Endothelial cell of umbilical vein (primary cell): ENCODE results near the gene CA14. TPM values are rescaled to one million over a fixed set of nuclear protein-coding genes. Genes with fewer than 3 reads are reported as not detected.

ENCODE experiments used
- BruUV-seq: library from RNA; stranded (reverse); fragments of 400-500 nt; replicated peaks from 2 replicates; lab custom pipeline; 2021; lab: Mats Ljungman, UMichigan
- CTCF ChIA-PET: fragments of 300-600, 350-600 bp; sonication (Branson Sonifier 250); formaldehyde crosslinking; loops from one replicate; lab custom pipeline; 2021; ENCODE audit warnings: antibody characterized with exemption, inconsistent platforms; lab: Charles Lee
- POLR2A ChIA-PET: fragments of 300-600, 350-600 bp; sonication (Branson Sonifier 250); formaldehyde crosslinking; loops from one replicate; lab custom pipeline; 2021; ENCODE audit warnings: antibody characterized with exemption, inconsistent platforms; lab: Charles Lee
- DNase-seq: peaks from one replicate; pipeline ENCODE4 v3.0.0-alpha.2; 2011; ENCODE audit warnings: low read depth, low spot score
- FAIRE-seq: peaks from 2 replicates; lab custom pipeline; 2011; peaks lifted over from hg19 to GRCh38; lab: Jason Lieb, UNC
- H2AFZ ChIP-seq: 2 replicates; pipeline ENCODE4 v1.6.0; 2012; ENCODE audit warnings: low read depth, low read length, control low read depth, inconsistent platforms
- H3K27ac ChIP-seq: 2 replicates; pipeline ENCODE4 v1.5.1; 2011; ENCODE audit warnings: low read depth, mild to moderate bottlenecking, control low read depth, low read length, moderate library complexity; ENCODE audit not compliant: insufficient read depth
- H3K27me3 ChIP-seq, 2 experiments: 2 replicates each; pipeline versions ENCODE4 v1.6.0 to v1.6.1; 2011; ENCODE audit warnings: low read length in 2 of 2, mixed read lengths in 1 of 2; ENCODE audit not compliant: control insufficient read depth in 2 of 2, insufficient read depth in 2 of 2
- H3K36me3 ChIP-seq, 2 experiments: 2 replicates in 1 of 2; 3 replicates in 1 of 2; pipeline ENCODE4 v1.5.1; 2011; ENCODE audit warnings: low read length in 2 of 2, mild to moderate bottlenecking in 1 of 2, moderate library complexity in 1 of 2; ENCODE audit not compliant: control insufficient read depth in 2 of 2, insufficient read depth in 2 of 2; ENCODE audit errors: extremely low read depth in 1 of 2
- H3K4me1 ChIP-seq: 3 replicates; pipeline ENCODE4 v1.5.1; 2011; ENCODE audit warnings: mild to moderate bottlenecking, low read length; ENCODE audit not compliant: control insufficient read depth, insufficient read depth; ENCODE audit errors: extremely low read depth
- H3K4me2 ChIP-seq: 2 replicates; pipeline ENCODE4 v1.6.1; 2011; ENCODE audit warnings: low read length, control low read depth, mixed read lengths; ENCODE audit not compliant: insufficient read depth
- H3K4me3 ChIP-seq, 3 experiments: fragments of 200-600 bp in 1 of 3; sonication (generic), shearing (Covaris generic) in 1 of 3; replicated peaks in 1 of 3; 2 replicates each; pipeline ENCODE4 v1.5.1; 2011 to 2016; ENCODE audit warnings: control low read depth in 3 of 3, low read length in 3 of 3, mild to moderate bottlenecking in 2 of 3, inconsistent platforms in 1 of 3, low read depth in 1 of 3, moderate library complexity in 1 of 3; ENCODE audit not compliant: insufficient read depth in 1 of 3
- H3K79me2 ChIP-seq: 2 replicates; pipeline ENCODE4 v1.6.0; 2012; ENCODE audit warnings: low read length, inconsistent platforms; ENCODE audit not compliant: control insufficient read depth, insufficient read depth
- H3K9ac ChIP-seq: replicated peaks from 2 replicates; pipeline ENCODE3; 2011; ENCODE audit warnings: low read length, control low read depth; ENCODE audit not compliant: insufficient read depth; ENCODE audit errors: extremely low read depth
- H3K9me1 ChIP-seq: replicated peaks from 3 replicates; pipeline ENCODE4 v1.6.0; 2011; ENCODE audit warnings: mild to moderate bottlenecking, low read length; ENCODE audit not compliant: control insufficient read depth, insufficient read depth; ENCODE audit errors: extremely low read depth
- H3K9me3 ChIP-seq: replicated peaks from 2 replicates; pipeline ENCODE4 v1.5.1; 2012; ENCODE audit warnings: low read length, inconsistent platforms; ENCODE audit not compliant: control insufficient read depth, insufficient read depth
- H4K20me1 ChIP-seq: replicated peaks from 2 replicates; pipeline ENCODE3; 2011; ENCODE audit warnings: mild to moderate bottlenecking, low read length; ENCODE audit not compliant: control insufficient read depth, insufficient read depth; ENCODE audit errors: extremely low read depth
- CTCF ChIP-seq, 2 donors: IDR thresholded peaks; 1 replicate in 1 of 2; 2 replicates in 1 of 2; pipeline ENCODE4 v1.5.1; 2011; ENCODE audit warnings: low read length in 2 of 2, mild to moderate bottlenecking in 2 of 2, moderate library complexity in 2 of 2, control low read depth in 1 of 2, inconsistent platforms in 1 of 2, low read depth in 1 of 2; ENCODE audit not compliant: insufficient read depth in 1 of 2; ENCODE audit errors: extremely low read depth in 1 of 2
- EZH2 ChIP-seq: IDR thresholded peaks from 2 replicates; pipeline ENCODE4 v1.6.1; 2012; ENCODE audit warnings: borderline replicate concordance, low read depth, mild to moderate bottlenecking, moderate library complexity, low read length, inconsistent platforms; ENCODE audit not compliant: severe bottlenecking
- FOS ChIP-seq: IDR thresholded peaks from 2 replicates; pipeline ENCODE4 v1.6.1; 2011; ENCODE audit warnings: mild to moderate bottlenecking, low read length, moderate library complexity, borderline replicate concordance; ENCODE audit not compliant: insufficient read depth
- GATA2 ChIP-seq: IDR thresholded peaks from 2 replicates; pipeline ENCODE4 v1.7.0; 2011; ENCODE audit warnings: low read depth, mild to moderate bottlenecking, moderate library complexity, mixed read lengths, low read length; ENCODE audit not compliant: insufficient read length, insufficient read depth
- JUN ChIP-seq: IDR thresholded peaks from 2 replicates; pipeline ENCODE4 v1.6.1; 2011; ENCODE audit warnings: borderline replicate concordance, low read depth; ENCODE audit not compliant: insufficient read length, insufficient read depth
- MYC ChIP-seq: IDR thresholded peaks from one replicate; pipeline ENCODE4 v1.6.1; 2011; ENCODE audit warnings: mild to moderate bottlenecking, low read depth, low read length
- POLR2A ChIP-seq: IDR thresholded peaks from 2 replicates; pipeline ENCODE4 v1.6.1; 2012; ENCODE audit warnings: low read depth, mild to moderate bottlenecking, control low read depth, low read length
- POLR2AphosphoS5 ChIP-seq: IDR thresholded peaks from 2 replicates; pipeline ENCODE4 v1.6.1; 2012; ENCODE audit warnings: low read depth, mild to moderate bottlenecking, control low read depth, low read length, moderate library complexity; ENCODE audit not compliant: insufficient read depth
- dilution Hi-C: fragments of 300-500 bp; cut with MboI; formaldehyde crosslinking; loops from one replicate; pipeline ENCODE4 v1.15.0; 2019; ENCODE audit warnings: low sequenced_read_pairs; ENCODE audit not compliant: extremely low pct_ligation_motif_present
- intact Hi-C: fragments of 100-400 bp; cut with micrococcal nuclease; formaldehyde crosslinking; loops from one replicate; pipeline ENCODE4 v1.10.0; 2022
- polyA plus RNA-seq, 4 experiments: library from polyadenylated mRNA; depleted of rRNA in 3 of 4; stranded (reverse) in 3 of 4; unstranded in 1 of 4; fragments of >200 nt; gene quantifications; 2 replicates each; pipeline versions ENCODE4 v1.2.1 to v1.2.3, GENCODE V29; 2011 to 2012; ENCODE audit warnings: missing spikeins in 1 of 4
- total RNA-seq: library from RNA; stranded (reverse); gene quantifications from 2 replicates; pipeline ENCODE4 v1.2.3, GENCODE V29; 2021
- TF ChIP-seq, protein P1 (sequence below): IDR thresholded peaks from 2 replicates; pipeline ENCODE4 v1.6.1; 2011; ENCODE audit not compliant: insufficient read depth, insufficient read length

The CA14 gene
- total and polyA plus RNA-seq, 2 donors (not counting 3 experiments of a cell fraction or from before 2014, with no cell fraction given) = not detected

DNA sequence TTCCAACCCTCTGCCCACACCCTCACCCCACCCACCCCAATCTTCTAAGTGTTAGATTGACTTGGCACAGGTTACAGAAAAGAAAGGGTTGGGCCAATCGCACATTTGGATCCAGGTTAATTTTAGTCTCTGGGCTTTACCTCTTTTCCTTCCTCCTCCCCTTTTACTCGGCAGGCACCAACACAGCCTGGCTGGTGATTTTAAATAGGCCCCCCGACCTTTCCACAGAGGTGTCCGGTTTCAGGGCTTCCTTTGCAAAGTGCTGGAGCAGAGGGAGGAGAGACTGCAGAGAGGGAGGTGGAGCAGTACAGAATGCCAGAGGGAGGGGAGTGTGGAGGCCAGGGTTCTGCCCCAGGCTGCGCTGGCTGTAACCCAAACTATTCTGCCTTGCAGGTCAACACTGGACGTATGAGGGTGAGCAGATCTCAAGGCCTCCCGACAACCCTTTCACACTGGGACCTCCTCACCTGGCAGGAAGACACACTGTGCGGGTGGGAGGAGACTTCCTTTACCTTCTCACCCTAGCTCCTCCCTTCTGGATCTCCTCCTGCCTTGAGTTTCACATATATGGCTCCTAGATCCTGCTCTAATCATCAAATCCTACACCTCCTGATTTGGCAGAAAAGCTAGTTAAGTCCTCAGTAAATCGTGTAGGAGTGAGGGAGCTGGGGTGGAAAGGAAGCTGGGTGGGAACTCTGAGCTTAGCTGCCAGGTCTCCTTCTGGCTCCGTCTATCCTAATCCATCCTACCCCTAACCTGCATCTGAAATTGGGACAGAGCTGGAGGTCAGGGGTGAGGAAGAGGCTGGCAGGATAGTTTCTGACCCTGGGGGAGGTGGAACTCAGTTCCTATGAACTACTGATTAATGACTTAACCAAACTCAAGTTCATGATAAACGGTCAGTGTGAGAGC is 2.4 kb downstream of the CA14 start:
- no peak overlapping the region for H3K4me2 ChIP-seq
- no peaks in the 10 kb centered on the region for H4K20me1 ChIP-seq
- ChIA-PET CTCF (interaction anchor here (0.9 to 13.2 kb wide), 2 partner anchors 15 to 104 kb away, joined by 3 to 466 read pairs; partner anchors contain the start of genes APH1A, C1orf54, CIART and RPRD2), POLR2A (interaction anchor here (0.6 to 1.0 kb wide), 2 partner anchors 9 to 311 kb away, joined by 3 to 5 read pairs; partner anchors contain the start of gene APH1A)
- no peaks in the 10 kb centered on the region for H3K9me3 ChIP-seq
- TF ChIP-seq MYC (no peak), FOS (no peak), CTCF (IDR thresholded peaks at IDR 0.05; ENCODE audit: extremely low read depth in 1 of 2, insufficient read depth in 1 of 2, low read depth in 1 of 2, low read length in 2 of 2) (no peak), GATA2 (no peak), JUN (no peak), POLR2A (no peak), EZH2 (no peak), POLR2AphosphoS5 (no peak)
- TF ChIP-seq, protein P1, sequence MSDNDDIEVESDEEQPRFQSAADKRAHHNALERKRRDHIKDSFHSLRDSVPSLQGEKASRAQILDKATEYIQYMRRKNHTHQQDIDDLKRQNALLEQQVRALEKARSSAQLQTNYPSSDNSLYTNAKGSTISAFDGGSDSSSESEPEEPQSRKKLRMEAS = no peak
- no peak overlapping the region for H3K4me3 ChIP-seq
- no TSS peak for BruUV-seq
- H2AFZ ChIP-seq = no peak overlapping the region
- no peak overlapping the region for H3K27ac ChIP-seq
- peaks cover 0 to 6% of the 10 kb centered on the region in 2 experiments for H3K36me3 ChIP-seq
- FAIRE-seq (no peak), DNase-seq (peak; percentile 9)
- dilution Hi-C loops (no loop called here), intact Hi-C loops (loop anchor here (5.0 kb wide), 1 partner anchor 662 kb away; no protein-coding TSS in a partner anchor)
- H3K9ac ChIP-seq = no peak overlapping the region
- no peaks in the 10 kb centered on the region for H3K9me1 ChIP-seq
- no peaks in the 10 kb centered on the region for H3K79me2 ChIP-seq
- H3K27me3 ChIP-seq = peaks cover 15 to 27% of the 10 kb centered on the region in 2 experiments
- H3K4me1 ChIP-seq = peaks cover 7% of the 10 kb centered on the region
